Measurements from ENCODE around the gene GLMN.

DNA sequence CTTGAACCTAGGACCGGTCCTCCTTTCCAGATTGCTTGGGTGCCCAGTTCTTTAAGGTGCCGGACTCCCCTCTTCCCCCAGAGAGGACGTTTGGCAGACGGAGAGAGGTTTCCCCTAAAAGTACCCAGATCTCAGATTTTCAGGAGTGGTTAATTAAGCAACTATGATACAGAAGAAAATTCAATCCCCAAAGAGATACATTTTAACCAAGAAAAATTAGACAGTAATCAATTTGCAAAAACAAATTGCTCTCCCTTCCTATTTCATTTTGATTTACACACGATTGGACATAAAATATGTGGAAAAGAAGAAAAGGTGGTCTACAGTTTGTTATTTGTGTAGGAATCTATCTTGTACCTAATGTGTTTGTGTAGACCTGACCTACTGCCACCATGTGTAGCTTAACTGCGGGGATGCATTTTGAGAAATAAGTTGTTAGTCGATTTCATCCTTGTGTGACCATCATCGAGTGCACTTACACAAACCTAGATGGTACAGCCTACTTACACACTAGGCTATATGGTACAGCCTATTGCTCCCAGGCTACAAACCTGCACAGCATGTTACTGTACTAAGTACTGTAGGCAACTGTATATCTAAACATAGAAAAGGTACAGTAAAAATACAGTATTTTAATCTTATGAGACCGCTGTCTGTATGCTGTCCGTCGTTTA lies 827 bp upstream of the GLMN start:
- TF ChIP-seq, protein P1, sequence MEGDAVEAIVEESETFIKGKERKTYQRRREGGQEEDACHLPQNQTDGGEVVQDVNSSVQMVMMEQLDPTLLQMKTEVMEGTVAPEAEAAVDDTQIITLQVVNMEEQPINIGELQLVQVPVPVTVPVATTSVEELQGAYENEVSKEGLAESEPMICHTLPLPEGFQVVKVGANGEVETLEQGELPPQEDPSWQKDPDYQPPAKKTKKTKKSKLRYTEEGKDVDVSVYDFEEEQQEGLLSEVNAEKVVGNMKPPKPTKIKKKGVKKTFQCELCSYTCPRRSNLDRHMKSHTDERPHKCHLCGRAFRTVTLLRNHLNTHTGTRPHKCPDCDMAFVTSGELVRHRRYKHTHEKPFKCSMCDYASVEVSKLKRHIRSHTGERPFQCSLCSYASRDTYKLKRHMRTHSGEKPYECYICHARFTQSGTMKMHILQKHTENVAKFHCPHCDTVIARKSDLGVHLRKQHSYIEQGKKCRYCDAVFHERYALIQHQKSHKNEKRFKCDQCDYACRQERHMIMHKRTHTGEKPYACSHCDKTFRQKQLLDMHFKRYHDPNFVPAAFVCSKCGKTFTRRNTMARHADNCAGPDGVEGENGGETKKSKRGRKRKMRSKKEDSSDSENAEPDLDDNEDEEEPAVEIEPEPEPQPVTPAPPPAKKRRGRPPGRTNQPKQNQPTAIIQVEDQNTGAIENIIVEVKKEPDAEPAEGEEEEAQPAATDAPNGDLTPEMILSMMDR (optimal IDR thresholded peaks at IDR 0.05 in 1 of 3, IDR thresholded peaks at IDR 0.05 in 1 of 3, conservative IDR thresholded peaks at IDR 0.05 in 1 of 3; ENCODE audit: extremely low read depth in 1 of 3, insufficient read depth in 2 of 3, low read length in 3 of 3) = no peak
- no peak for TF ChIP-seq EZH2 (IDR thresholded peaks at IDR 0.05; ENCODE audit: low read length)
